OCI-M1 (cell line): ENCODE data around the gene KRTAP5-4.
A peak's percentile ranks its signal among the peaks of the same experiment; 100 is the strongest.

ENCODE experiments used
- DNase-seq: peaks from one replicate; lab custom pipeline; 2025; lab: John Stamatoyannopoulos, UW

The KRTAP5-4 gene

DNA sequence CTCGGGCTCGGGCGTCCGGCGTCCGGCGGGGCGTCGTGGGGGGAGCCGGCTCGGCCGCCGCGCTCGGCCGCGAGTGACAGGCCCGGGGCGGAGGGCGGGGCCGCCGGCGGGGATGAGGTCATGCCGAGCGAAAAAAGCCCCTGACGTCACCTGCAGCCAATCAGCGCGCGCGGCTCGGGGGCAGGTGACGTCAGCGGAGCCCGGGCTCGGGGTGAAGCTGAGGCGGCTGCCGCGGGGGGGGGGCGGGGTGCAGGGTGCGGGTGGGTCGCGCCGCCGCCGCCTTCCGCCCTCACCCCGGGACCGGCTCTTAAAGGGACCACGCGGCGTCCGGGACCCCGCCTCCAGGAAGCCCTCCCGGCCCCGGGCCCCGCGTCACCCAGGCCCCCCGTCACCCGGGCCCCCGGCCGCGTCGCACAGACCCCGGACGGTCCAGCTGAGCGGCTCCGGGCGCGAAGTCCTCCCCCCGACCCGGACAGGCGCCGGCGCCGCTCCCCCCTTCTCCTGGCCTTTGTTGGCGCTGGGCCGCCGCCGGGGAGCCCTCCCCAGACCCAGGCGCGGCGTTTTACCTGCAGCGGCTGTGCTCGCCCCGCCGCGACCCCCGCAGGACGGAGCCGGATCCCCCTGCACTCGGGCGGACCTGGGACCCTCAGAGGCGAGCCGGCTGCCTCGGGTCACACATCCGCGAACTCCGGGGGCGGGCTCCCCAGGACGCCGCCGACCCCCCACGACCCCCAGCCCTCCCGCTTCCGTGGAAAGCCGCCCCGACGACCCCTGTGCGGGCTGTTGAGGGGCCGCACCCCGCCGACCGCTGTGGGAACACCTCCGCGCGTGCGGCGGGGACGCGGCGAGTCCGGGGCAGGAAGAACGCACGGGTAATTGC is 49.5 kb downstream of the KRTAP5-4 start, which contains the start of gene DUSP8:
Gene DUSP8 (minus strand): TSS at position 75 of the 880 bp plus-strand sequence. CDS start 6,445 bp downstream, outside the sequence.
- peak; percentile 87 for DNase-seq

DNA sequence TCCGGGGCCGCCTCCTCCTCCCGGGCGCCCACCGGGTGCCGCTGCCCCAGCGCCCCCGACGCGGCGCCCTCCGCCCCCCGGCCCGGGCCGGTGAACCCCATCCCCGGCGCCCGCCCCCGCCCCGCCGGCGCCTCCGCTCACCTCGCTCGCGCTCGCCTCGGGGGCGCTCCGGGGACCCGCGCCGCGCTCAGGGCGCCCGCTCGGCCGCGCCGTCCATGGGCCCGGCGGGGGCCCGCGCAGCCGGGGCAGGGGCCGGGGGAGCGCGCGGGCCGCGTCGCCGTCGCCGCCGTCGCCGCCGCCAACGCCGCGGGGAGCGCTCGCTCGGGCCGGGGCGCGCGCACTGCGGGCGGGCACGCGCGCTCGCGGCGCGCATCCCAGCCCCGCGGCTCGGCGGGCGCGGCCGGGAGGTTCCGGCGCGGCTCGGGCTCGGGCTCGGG is 50.2 kb downstream of the KRTAP5-4 start:
- DNase-seq: no peak
